ENCODE data around the gene PFDN6.

- TF ChIP-seq, protein P1, sequence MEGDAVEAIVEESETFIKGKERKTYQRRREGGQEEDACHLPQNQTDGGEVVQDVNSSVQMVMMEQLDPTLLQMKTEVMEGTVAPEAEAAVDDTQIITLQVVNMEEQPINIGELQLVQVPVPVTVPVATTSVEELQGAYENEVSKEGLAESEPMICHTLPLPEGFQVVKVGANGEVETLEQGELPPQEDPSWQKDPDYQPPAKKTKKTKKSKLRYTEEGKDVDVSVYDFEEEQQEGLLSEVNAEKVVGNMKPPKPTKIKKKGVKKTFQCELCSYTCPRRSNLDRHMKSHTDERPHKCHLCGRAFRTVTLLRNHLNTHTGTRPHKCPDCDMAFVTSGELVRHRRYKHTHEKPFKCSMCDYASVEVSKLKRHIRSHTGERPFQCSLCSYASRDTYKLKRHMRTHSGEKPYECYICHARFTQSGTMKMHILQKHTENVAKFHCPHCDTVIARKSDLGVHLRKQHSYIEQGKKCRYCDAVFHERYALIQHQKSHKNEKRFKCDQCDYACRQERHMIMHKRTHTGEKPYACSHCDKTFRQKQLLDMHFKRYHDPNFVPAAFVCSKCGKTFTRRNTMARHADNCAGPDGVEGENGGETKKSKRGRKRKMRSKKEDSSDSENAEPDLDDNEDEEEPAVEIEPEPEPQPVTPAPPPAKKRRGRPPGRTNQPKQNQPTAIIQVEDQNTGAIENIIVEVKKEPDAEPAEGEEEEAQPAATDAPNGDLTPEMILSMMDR (IDR thresholded peaks at IDR 0.05; ENCODE audit: low read depth, low read length, poor library complexity, severe bottlenecking): no peak
- no peak for TF ChIP-seq EZH2phosphoT487 (IDR thresholded peaks at IDR 0.05; ENCODE audit: borderline replicate concordance, low read length)
Measured at GRCh38 chr6:33278392-33278741, 11.0 kb upstream of the PFDN6 start.
